ENCODE results near the gene SLX4IP. TPM values are rescaled to one million over a fixed set of nuclear protein-coding genes. Genes with fewer than 3 reads are reported as not detected.

SLX4IP gene
- total and polyA plus RNA-seq, 2 donors (not counting 1 experiment from before 2014, with no cell fraction given): 2.0 to 8.1 TPM

DNA sequence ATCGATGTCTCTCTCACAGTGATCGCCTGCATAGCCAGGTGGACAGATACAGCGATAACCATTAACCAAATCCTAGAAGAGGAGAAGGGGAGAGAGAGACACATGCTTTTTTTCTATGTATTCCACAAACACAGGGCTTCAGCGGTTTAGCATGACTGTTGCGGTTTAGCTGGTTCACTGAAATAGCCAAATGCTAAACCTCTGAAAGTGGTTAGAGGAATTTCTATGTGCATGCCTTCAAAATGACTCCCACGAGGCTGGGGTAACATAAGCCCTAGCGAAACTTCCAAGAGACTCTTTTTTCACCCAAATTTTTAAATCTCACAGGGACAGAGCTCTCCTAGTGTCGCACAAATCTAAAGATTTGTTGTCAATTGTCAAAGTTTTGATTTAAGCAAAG lies 213.5 kb downstream of the SLX4IP start:
- WGBS (ENCODE audit: insufficient coverage): 80% methylated on average over 1 of the region's 8 CpGs
- no peaks in the 10 kb centered on the region for H3K4me1 ChIP-seq (ENCODE audit: control insufficient read depth in 2 of 2, insufficient read depth in 2 of 2, low read length in 2 of 2)
- H3K9me3 ChIP-seq (ENCODE audit: control extremely low read depth in 1 of 3, control insufficient read depth in 2 of 3, insufficient read depth in 1 of 3, low read length in 2 of 3): no peaks in the 10 kb centered on the region
- ATAC-seq (ENCODE audit: low read depth): no peak
- Mint-ChIP-seq H3K27me3 (peaks cover 34% of the 10 kb centered on the region), H3K9me3 (ENCODE audit: insufficient read depth) (no peaks in the 10 kb centered on the region), H3K4me1 (no peaks in the 10 kb centered on the region), H3K27ac (no peak overlapping the region), H3K4me3 (no peak overlapping the region)
- peaks cover 0 to 8% (median 0%) of the 10 kb centered on the region in 4 experiments for H3K27me3 ChIP-seq (replicated peaks in 1 of 4; ENCODE audit: control extremely low read depth in 1 of 4, control insufficient read depth in 3 of 4, insufficient read depth in 4 of 4, low read length in 3 of 4)
- intact Hi-C loops (cut with micrococcal nuclease): no loop called here
- no peaks in the 10 kb centered on the region for H3K79me2 ChIP-seq (ENCODE audit: control insufficient read depth, insufficient read depth, low read length)
- CTCF ChIA-PET: no interaction called here
- TF ChIP-seq, protein P1, sequence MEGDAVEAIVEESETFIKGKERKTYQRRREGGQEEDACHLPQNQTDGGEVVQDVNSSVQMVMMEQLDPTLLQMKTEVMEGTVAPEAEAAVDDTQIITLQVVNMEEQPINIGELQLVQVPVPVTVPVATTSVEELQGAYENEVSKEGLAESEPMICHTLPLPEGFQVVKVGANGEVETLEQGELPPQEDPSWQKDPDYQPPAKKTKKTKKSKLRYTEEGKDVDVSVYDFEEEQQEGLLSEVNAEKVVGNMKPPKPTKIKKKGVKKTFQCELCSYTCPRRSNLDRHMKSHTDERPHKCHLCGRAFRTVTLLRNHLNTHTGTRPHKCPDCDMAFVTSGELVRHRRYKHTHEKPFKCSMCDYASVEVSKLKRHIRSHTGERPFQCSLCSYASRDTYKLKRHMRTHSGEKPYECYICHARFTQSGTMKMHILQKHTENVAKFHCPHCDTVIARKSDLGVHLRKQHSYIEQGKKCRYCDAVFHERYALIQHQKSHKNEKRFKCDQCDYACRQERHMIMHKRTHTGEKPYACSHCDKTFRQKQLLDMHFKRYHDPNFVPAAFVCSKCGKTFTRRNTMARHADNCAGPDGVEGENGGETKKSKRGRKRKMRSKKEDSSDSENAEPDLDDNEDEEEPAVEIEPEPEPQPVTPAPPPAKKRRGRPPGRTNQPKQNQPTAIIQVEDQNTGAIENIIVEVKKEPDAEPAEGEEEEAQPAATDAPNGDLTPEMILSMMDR (IDR thresholded peaks at IDR 0.05): no peak
- TF ChIP-seq EZH2 (IDR thresholded peaks at IDR 0.05; ENCODE audit: borderline replicate concordance, insufficient read depth, low read depth, low read length, poor library complexity, severe bottlenecking): no peak
- no peak overlapping the region for H3K27ac ChIP-seq (ENCODE audit: low read length in 2 of 2)
- no peak overlapping the region for H3K4me2 ChIP-seq (replicated peaks; ENCODE audit: low read depth, low read length, poor library complexity, severe bottlenecking)
- no peak overlapping the region for H3K9ac ChIP-seq (ENCODE audit: low read length)
- H3K36me3 ChIP-seq (replicated peaks in 1 of 2; ENCODE audit: control extremely low read depth in 1 of 2, control insufficient read depth in 1 of 2, extremely low read depth in 1 of 2, insufficient read depth in 2 of 2, low read length in 1 of 2): no peaks in the 10 kb centered on the region
- POLR2A ChIA-PET: no interaction called here
- H3K4me3 ChIP-seq (ENCODE audit: control extremely low read depth in 1 of 5, extremely low read depth in 1 of 5, insufficient read depth in 1 of 5, low read depth in 2 of 5, low read length in 4 of 5): no peak overlapping the region
- H2AFZ ChIP-seq (ENCODE audit: insufficient read depth, low read depth, low read length, poor library complexity, severe bottlenecking): no peak overlapping the region
- no peak for DNase-seq
- H4K20me1 ChIP-seq (ENCODE audit: control insufficient read depth, insufficient read depth, low read length, poor library complexity, severe bottlenecking): no peaks in the 10 kb centered on the region

DNA sequence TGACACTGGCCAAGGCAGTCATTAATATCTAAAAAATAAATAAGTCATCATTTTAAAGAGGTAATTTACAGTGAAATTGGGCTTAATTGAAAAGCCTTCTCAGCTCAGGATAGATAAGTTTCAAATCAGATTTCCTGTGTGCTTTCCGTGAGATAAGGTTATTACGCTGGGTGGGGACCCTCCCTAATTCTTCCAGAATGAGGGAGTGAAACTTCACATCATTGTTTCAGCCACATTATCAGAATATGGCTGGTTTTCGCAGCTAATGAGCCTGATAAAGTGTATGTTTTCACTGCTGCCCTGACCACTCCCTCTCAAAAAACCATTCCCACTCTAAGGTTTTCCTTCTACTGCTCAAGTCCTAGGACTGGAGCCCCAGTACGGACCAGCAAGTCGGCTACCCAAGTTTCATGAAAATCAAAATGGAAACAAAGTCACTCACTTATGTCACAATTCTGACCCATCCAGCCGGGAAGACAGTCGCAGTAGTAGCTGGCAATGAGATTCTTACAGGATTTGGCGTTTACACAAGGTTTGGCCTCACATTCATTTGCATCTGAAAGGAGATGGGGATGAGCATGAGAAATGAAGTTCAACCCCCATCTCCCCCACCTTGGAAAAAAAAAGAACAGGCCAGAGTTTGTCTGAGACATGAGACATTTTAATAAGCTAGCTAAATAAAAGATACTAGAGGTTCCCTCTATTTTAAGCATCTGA lies 214.1 kb downstream of the SLX4IP start:
- ATAC-seq (ENCODE audit: low read depth): no peak
- CTCF ChIA-PET: no interaction called here
- POLR2A ChIA-PET: no interaction called here

More for the DNA sequence above, 214.1 kb downstream of the SLX4IP start:
- Mint-ChIP-seq H3K27me3 (peaks cover 40% of the 10 kb centered on the region), H3K27ac (no peak overlapping the region), H3K4me3 (no peak overlapping the region), H3K4me1 (no peaks in the 10 kb centered on the region), H3K9me3 (ENCODE audit: insufficient read depth) (no peaks in the 10 kb centered on the region)
- H3K4me2 ChIP-seq (replicated peaks; ENCODE audit: low read depth, low read length, poor library complexity, severe bottlenecking): no peak overlapping the region
- WGBS (ENCODE audit: insufficient coverage): no CpG with 5 or more reads among the region's 8 CpGs
- no peaks in the 10 kb centered on the region for H3K36me3 ChIP-seq (replicated peaks in 1 of 2; ENCODE audit: control extremely low read depth in 1 of 2, control insufficient read depth in 1 of 2, extremely low read depth in 1 of 2, insufficient read depth in 2 of 2, low read length in 1 of 2)
- no peak for DNase-seq
- no peak for TF ChIP-seq EZH2 (IDR thresholded peaks at IDR 0.05; ENCODE audit: borderline replicate concordance, insufficient read depth, low read depth, low read length, poor library complexity, severe bottlenecking)
- TF ChIP-seq, protein P1 (IDR thresholded peaks at IDR 0.05): no peak
- H3K4me3 ChIP-seq (ENCODE audit: control extremely low read depth in 1 of 5, extremely low read depth in 1 of 5, insufficient read depth in 1 of 5, low read depth in 2 of 5, low read length in 4 of 5): no peak overlapping the region
- no peak overlapping the region for H3K9ac ChIP-seq (ENCODE audit: low read length)
- H4K20me1 ChIP-seq (ENCODE audit: control insufficient read depth, insufficient read depth, low read length, poor library complexity, severe bottlenecking): no peaks in the 10 kb centered on the region
- no peaks in the 10 kb centered on the region for H3K79me2 ChIP-seq (ENCODE audit: control insufficient read depth, insufficient read depth, low read length)
- intact Hi-C loops (cut with micrococcal nuclease): no loop called here
- H3K27ac ChIP-seq (ENCODE audit: low read length in 2 of 2): no peak overlapping the region
- no peaks in the 10 kb centered on the region for H3K9me3 ChIP-seq (ENCODE audit: control extremely low read depth in 1 of 3, control insufficient read depth in 2 of 3, insufficient read depth in 1 of 3, low read length in 2 of 3)
- no peak overlapping the region for H2AFZ ChIP-seq (ENCODE audit: insufficient read depth, low read depth, low read length, poor library complexity, severe bottlenecking)
- H3K4me1 ChIP-seq (ENCODE audit: control insufficient read depth in 2 of 2, insufficient read depth in 2 of 2, low read length in 2 of 2): no peaks in the 10 kb centered on the region
- H3K27me3 ChIP-seq (replicated peaks in 1 of 4; ENCODE audit: control extremely low read depth in 1 of 4, control insufficient read depth in 3 of 4, insufficient read depth in 4 of 4, low read length in 3 of 4): peaks cover 0 to 8% (median 0%) of the 10 kb centered on the region in 4 experiments

All from B cell (primary cell).